Activated T-helper 2 cell treated with anti-CD3 and anti-CD28 coated beads, Interferon-gamma antibody, Interleukin-2, Interleukin-4, amounts not matched to agents 10 μg/mL and 5 μg/mL and 100 μg/mL, durations not matched to agents 14 hours and 24 hours and 36 hours (primary cell): ENCODE results near the gene MAPK8IP2. TPM values are rescaled to one million over a fixed set of nuclear protein-coding genes. Genes with fewer than 3 reads are reported as not detected.
"Not testable (repeated sequence)": the region's sequence is repeated elsewhere in the genome, so short reads cannot be mapped to it uniquely, and the experiment has no call there.

Experiments
- DNase-seq: peaks from one replicate; pipeline ENCODE4 v3.0.0; 2021; ENCODE audit warnings: low spot score
- H3K27ac Mint-ChIP-seq: one replicate; pipeline ENCODE4 v1.8.0; 2021; ENCODE audit warnings: mixed read lengths
- H3K27me3 Mint-ChIP-seq: one replicate; pipeline ENCODE4 v1.8.0; 2021; ENCODE audit warnings: low read depth, mixed read lengths
- H3K36me3 Mint-ChIP-seq: one replicate; pipeline ENCODE4 v1.8.0; 2021; ENCODE audit warnings: low read depth, mixed read lengths
- H3K4me1 Mint-ChIP-seq: one replicate; pipeline ENCODE4 v1.8.0; 2021; ENCODE audit warnings: low read depth, mixed read lengths
- H3K4me3 Mint-ChIP-seq: one replicate; pipeline ENCODE4 v1.8.0; 2021; ENCODE audit warnings: low read depth, mild to moderate bottlenecking, moderate library complexity, mixed read lengths
- H3K9me3 Mint-ChIP-seq: one replicate; pipeline ENCODE4 v1.8.0; 2021; ENCODE audit warnings: mixed read lengths
- intact Hi-C: fragments of 100-400 bp; cut with micrococcal nuclease; formaldehyde crosslinking; loops from one replicate; pipeline ENCODE4 v1.15.1; 2023
- total RNA-seq: library from RNA; stranded (reverse); gene quantifications from 2 replicates; pipeline ENCODE4 v1.2.3, GENCODE V29; 2022

Gene MAPK8IP2
- total RNA-seq, 1 donor from 2014 or later = 0.16 TPM

- no peak for DNase-seq
- H3K4me3 Mint-ChIP-seq = no peak overlapping the region
Measured at GRCh38 chr22:50606165-50606945, 5.8 kb downstream of the MAPK8IP2 start.

DNA sequence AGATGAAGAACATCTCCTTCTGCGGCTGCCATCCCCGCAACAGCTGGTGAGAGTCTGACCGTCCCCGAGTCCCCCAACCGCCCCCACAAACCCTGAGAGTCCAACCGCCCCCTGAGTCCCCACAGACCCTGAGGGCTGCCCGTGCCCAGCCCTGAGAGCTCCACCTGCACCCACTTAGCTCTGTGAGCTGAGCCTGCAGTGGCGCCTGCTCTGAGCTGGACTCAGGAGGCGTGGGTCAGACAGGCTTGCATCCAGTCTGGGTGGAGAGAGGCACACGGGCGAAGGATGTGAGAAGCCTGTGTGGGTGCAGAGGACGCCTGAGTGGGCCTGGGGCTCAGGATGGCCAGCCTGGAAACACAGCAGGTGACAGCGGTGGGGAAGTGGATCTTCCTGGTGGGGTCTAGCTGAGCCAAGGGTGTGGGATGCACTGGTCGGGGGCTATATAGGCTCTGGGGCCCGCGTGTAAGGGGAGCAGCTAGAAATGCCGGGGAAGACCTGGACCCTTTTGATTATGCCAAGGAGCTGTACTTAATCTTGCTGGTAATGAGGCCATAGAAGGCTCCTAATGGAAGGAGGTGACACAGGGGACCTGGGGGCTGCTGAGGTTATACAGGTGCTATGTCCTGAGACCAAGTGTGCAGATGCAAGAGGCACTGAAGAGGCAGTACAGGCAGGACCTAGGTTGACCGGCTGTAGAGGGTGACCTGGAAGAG is 6.5 kb downstream of the MAPK8IP2 start:
- H3K9me3 Mint-ChIP-seq = no peaks in the 10 kb centered on the region
- no peak overlapping the region for H3K27ac Mint-ChIP-seq
- DNase-seq = no peak
- intact Hi-C loops = no loop called here
- peaks cover 30% of the 10 kb centered on the region for H3K27me3 Mint-ChIP-seq
- H3K36me3 Mint-ChIP-seq = no peaks in the 10 kb centered on the region
- no peaks in the 10 kb centered on the region for H3K4me1 Mint-ChIP-seq
- no peak overlapping the region for H3K4me3 Mint-ChIP-seq

More at GRCh38 chr22:50606165-50606945, 5.8 kb downstream of the MAPK8IP2 start:
- H3K36me3 Mint-ChIP-seq = no peaks in the 10 kb centered on the region
- H3K4me1 Mint-ChIP-seq = no peaks in the 10 kb centered on the region
- H3K27ac Mint-ChIP-seq = no peak overlapping the region
- peaks cover 36% of the 10 kb centered on the region for H3K27me3 Mint-ChIP-seq
- no peaks in the 10 kb centered on the region for H3K9me3 Mint-ChIP-seq
- intact Hi-C loops = no loop called here

DNA sequence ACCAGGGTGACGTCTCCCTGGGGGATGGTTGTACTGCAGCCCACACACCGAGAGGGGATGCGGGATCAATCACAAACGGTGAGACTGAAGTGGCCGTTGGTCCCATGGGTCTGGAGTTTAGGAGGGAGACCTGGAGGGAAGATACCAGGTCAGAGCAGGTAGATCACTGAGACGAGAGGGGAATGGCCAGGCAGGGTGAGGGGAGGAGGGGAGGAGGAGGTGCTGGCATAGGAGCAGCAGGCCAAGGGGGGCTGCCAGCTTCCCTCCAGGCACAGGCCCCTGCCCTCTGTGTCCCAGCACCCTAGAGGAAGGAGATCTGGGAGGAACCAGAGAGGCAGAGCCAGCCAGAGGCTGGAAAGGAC is 7.0 kb downstream of the MAPK8IP2 start:
- no peaks in the 10 kb centered on the region for H3K4me1 Mint-ChIP-seq
- intact Hi-C loops = no loop called here

GRCh38 chr22:50608058-50608840 is 7.7 kb downstream of the MAPK8IP2 start:
- H3K4me3 Mint-ChIP-seq, DNase-seq, H3K4me1 Mint-ChIP-seq, H3K27ac Mint-ChIP-seq, intact Hi-C loops, H3K9me3 Mint-ChIP-seq, H3K36me3 Mint-ChIP-seq: not testable (repeated sequence)
- peaks cover 21% of the 10 kb centered on the region for H3K27me3 Mint-ChIP-seq

More for the DNA sequence above, 7.0 kb downstream of the MAPK8IP2 start:
- H3K27ac Mint-ChIP-seq = no peak overlapping the region
- peaks cover 26% of the 10 kb centered on the region for H3K27me3 Mint-ChIP-seq
- no peak for DNase-seq
- H3K9me3 Mint-ChIP-seq = no peaks in the 10 kb centered on the region
- H3K36me3 Mint-ChIP-seq = no peaks in the 10 kb centered on the region
- H3K4me3 Mint-ChIP-seq = no peak overlapping the region

- Mint-ChIP-seq H3K4me3 (no peak overlapping the region), H3K4me1 (peaks cover 3% of the 10 kb centered on the region), H3K36me3 (no peaks in the 10 kb centered on the region), H3K9me3 (no peaks in the 10 kb centered on the region), H3K27ac (no peak overlapping the region), H3K27me3 (peaks cover 18% of the 10 kb centered on the region)
- intact Hi-C loops = no loop called here
- DNase-seq = no peak
Measured at GRCh38 chr22:50608996-50609395, 8.4 kb downstream of the MAPK8IP2 start.

DNA sequence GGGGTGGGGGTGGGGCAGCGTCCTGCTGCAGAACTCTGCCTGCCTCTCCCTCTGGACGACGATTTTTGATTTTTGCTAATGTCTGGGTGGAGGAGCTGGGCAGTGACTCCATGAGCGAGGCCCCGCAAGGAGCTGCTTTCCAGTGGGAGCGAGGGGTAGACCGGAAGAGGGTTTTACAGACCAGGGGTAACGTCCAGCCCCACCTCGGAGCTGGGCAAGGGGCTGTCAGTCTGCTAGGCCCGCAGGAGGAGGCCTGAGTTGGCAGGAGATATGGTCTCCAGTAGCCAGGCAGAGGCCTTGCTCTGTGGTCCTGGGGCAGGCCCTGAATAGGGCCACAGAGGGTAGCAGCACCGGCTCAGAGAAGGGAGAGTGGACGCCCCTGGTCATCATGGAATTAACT is 9.0 kb downstream of the MAPK8IP2 start:
- H3K4me3 Mint-ChIP-seq = no peak overlapping the region
- intact Hi-C loops = no loop called here

DNA sequence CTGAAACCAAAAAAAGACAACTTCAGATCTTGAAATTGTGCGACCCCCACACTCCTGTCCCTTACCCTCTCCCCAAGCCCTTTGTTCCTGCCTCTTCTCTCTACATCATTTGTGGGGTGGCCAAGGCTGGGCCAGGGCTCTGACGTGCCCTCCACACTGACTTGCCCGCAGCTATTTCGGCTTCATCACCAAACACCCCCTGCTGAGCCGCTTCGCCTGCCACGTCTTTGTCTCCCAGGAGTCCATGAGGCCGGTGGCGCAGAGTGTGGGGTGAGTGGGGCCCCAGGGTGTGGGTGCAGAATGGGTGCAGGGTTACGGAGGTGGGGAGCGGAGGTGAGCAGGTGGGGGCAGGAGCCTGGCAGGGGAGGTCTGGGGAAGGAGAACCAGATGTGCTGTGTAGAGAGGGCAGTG is 9.5 kb downstream of the MAPK8IP2 start:
- no peaks in the 10 kb centered on the region for H3K9me3 Mint-ChIP-seq
- no peak for DNase-seq
- peaks cover 3% of the 10 kb centered on the region for H3K4me1 Mint-ChIP-seq
- H3K4me3 Mint-ChIP-seq = no peak overlapping the region
- H3K27me3 Mint-ChIP-seq = peaks cover 18% of the 10 kb centered on the region
- H3K27ac Mint-ChIP-seq = no peak overlapping the region
- intact Hi-C loops = no loop called here
- H3K36me3 Mint-ChIP-seq = no peaks in the 10 kb centered on the region

More for the DNA sequence above, 9.0 kb downstream of the MAPK8IP2 start:
- Mint-ChIP-seq H3K27ac (no peak overlapping the region), H3K27me3 (peaks cover 18% of the 10 kb centered on the region), H3K9me3 (no peaks in the 10 kb centered on the region), H3K4me1 (peaks cover 3% of the 10 kb centered on the region), H3K36me3 (no peaks in the 10 kb centered on the region)
- no peak for DNase-seq

- peaks cover 16% of the 10 kb centered on the region for H3K27me3 Mint-ChIP-seq
- no peaks in the 10 kb centered on the region for H3K9me3 Mint-ChIP-seq
- H3K4me1 Mint-ChIP-seq = peaks cover 3% of the 10 kb centered on the region
- DNase-seq = no peak
- H3K4me3 Mint-ChIP-seq = no peak overlapping the region
- no peak overlapping the region for H3K27ac Mint-ChIP-seq
- intact Hi-C loops = no loop called here
- no peaks in the 10 kb centered on the region for H3K36me3 Mint-ChIP-seq
Measured at GRCh38 chr22:50610581-50610980, 10.0 kb downstream of the MAPK8IP2 start.

DNA sequence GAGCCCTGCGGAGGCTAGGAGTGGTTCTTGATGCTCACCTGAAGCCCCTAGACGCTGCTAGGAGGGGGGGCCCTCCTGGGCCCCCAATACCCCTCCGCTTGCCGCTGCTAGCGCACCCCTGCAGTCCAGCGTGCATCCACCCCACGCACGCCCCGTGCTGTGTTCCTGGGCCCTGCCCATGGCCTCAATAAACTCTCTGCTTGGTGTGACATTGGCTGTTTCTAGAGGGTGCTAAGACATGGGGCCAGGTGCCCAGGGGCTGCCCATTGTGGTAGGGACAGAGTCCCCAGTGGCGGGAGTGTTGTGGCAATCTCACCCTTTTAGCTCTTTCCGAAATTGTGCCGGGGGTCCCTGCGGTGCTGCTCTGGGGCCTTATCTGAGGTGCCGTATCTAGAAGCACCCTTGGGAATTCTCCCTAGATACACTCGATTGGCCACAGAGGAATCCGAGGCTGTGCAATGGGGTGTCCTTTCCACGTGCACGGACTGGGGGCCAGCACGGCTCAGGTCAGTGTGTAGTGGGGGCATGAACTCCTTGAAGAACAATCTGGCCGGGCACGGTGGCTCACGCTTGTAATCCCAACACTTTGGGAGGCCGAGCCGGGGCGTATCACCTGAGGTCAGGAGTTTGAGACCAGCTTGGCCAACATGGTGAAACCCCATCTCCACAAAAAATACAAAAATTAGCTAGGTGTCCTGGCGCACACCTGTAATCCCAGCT is 10.9 kb downstream of the MAPK8IP2 start:
- Mint-ChIP-seq H3K27ac (no peak overlapping the region), H3K4me3 (no peak overlapping the region), H3K27me3 (peaks cover 9% of the 10 kb centered on the region), H3K36me3 (no peaks in the 10 kb centered on the region), H3K9me3 (no peaks in the 10 kb centered on the region), H3K4me1 (peaks cover 3% of the 10 kb centered on the region)
- DNase-seq = no peak
- intact Hi-C loops = no loop called here

GRCh38 chr22:50612168-50612527 is 11.6 kb downstream of the MAPK8IP2 start:
- intact Hi-C loops = no loop called here
- H3K9me3 Mint-ChIP-seq = no peaks in the 10 kb centered on the region
- peaks cover 4% of the 10 kb centered on the region for H3K27me3 Mint-ChIP-seq
- H3K36me3 Mint-ChIP-seq = no peaks in the 10 kb centered on the region
- H3K27ac Mint-ChIP-seq = no peak overlapping the region
- no peak for DNase-seq
- H3K4me1 Mint-ChIP-seq = peaks cover 3% of the 10 kb centered on the region
- no peak overlapping the region for H3K4me3 Mint-ChIP-seq

DNA sequence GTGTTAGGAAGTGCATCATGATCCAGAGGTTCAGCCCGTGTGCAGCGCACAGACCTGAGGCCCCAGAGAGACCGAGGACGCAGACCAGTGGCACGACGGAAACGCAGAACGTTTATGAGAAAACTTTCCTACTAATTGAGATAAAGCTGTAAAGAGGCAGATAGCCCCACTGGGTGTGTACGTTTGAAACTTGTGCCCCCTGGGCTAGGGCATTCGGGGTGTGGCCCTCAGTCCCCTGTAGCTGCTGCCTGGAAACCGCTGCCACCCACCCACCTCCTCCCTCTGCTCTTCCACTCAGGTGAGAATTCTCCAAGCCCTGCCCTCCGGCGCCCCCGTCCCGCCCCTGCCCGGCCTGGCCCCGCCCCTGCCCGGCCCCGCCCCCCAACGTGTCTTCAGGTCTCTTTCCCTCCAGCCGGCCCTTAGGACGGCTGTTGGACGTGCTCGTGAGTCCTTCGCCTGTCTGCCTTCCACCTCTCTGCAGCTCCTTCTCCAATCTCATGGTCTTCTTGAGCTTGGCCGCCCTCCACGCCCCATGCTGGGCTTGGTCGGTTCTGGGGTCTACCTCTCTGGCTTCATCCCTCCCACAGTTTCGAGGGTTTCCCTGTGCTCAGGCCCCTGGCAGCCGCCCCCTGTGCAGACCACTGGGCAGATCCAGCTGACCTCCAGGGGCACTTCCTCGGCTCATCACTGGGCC is 12.1 kb downstream of the MAPK8IP2 start:
- intact Hi-C loops = no loop called here

More for the DNA sequence above, 12.1 kb downstream of the MAPK8IP2 start:
- no peak overlapping the region for H3K27ac Mint-ChIP-seq
- H3K4me3 Mint-ChIP-seq = no peak overlapping the region
- H3K27me3 Mint-ChIP-seq = peaks cover 4% of the 10 kb centered on the region
- no peak for DNase-seq
- H3K4me1 Mint-ChIP-seq = peaks cover 3% of the 10 kb centered on the region
- H3K36me3 Mint-ChIP-seq = no peaks in the 10 kb centered on the region
- no peaks in the 10 kb centered on the region for H3K9me3 Mint-ChIP-seq
